Measurements from ENCODE around the gene MDK. TPM values are rescaled to one million over a fixed set of nuclear protein-coding genes. Genes with fewer than 3 reads are reported as not detected.

Gene MDK
- total and polyA plus RNA-seq, 2 of the 4 experiments (the other 2 are of a cell fraction) = 25.8 to 377 TPM

DNA sequence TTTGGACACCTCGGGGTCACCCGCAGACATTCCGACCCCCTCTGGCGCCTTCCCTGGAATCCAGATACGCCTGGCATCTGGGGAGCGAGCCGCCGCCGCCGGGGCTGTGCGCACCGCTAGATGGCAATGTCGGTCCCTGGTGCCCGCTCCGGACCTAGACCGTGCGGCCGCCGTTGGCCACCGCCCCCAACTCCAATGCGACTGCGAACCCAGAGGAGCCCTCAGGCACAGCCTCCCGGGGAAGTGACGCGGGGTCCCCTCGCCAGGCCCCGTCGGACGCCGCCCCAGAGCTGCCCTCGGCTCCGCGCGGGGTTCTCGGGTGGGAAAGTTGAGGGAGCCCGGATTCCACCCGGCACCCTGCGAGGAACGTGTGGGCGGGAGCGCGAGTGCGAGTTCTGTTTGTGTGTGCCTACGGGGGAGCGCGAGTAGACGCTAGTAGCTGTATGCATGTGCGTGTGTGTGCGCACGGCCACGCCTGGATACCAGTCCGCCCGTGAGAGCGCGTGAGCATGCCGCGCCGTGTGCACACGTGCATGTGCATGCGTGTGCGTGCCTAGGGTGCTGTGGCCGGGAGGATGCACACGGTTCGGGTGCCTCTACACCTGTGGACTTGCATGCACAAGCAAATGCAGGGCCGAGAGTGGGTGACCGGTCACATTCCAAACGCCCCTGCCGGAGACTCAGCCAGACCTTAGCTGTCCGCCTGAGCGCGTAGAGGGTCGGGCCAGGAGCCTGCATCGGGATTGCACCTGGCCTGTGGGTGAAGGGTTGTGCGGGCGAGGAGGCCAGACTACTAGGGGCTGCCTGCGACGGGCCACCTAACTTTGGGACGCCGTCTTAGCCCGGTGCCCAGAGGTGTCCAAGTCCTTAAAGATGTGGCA, 8.2 kb downstream of the MDK start:
- Histone ChIP-seq H2AK9ac (replicated peaks; ENCODE audit: low read depth, low read length, poor library complexity) (peak overlapping the region; percentile 86), H4K8ac (ENCODE audit: low read depth in 2 of 2, low read length in 2 of 2) (no peak overlapping the region), H3K36me3 (ENCODE audit: control insufficient read depth, insufficient read depth, low read length) (no peaks in the 10 kb centered on the region), H3K4ac (ENCODE audit: low read depth, low read length) (no peak overlapping the region), H2BK120ac (ENCODE audit: low read depth, low read length) (no peak overlapping the region), H3K79me1 (ENCODE audit: low read depth in 1 of 2, low read length in 2 of 2) (no peaks in the 10 kb centered on the region), H4K91ac (ENCODE audit: insufficient read depth, low read depth, low read length) (no peak overlapping the region), H4K20me1 (ENCODE audit: insufficient read depth, low read length) (peaks cover 24% of the 10 kb centered on the region), H3K56ac (ENCODE audit: extremely low read depth, insufficient read depth, low read length) (no peak overlapping the region), H3K4me1 (ENCODE audit: control insufficient read depth, insufficient read depth, low read length) (peaks cover 8% of the 10 kb centered on the region; the same call in 1 of the 2 replicates), H3K14ac (replicated peaks; ENCODE audit: low read depth, low read length) (no peak overlapping the region), H3K4me2 (ENCODE audit: low read depth, low read length) (peak overlapping the region; percentile 91), H3K4me3 (ENCODE audit: insufficient read depth, low read depth, low read length) (peak overlapping the region; percentile 45), H2BK5ac (ENCODE audit: low read depth, low read length, poor library complexity, severe bottlenecking) (no peak overlapping the region), H2BK20ac (ENCODE audit: low read depth, low read length) (no peak overlapping the region), H2AFZ (replicated peaks; ENCODE audit: low read length, poor library complexity) (peak overlapping the region; percentile 90), H2AK5ac (ENCODE audit: low read depth, low read length) (no peak overlapping the region), H2BK15ac (ENCODE audit: low read depth, low read length) (no peak overlapping the region), H3K27ac (ENCODE audit: insufficient read depth, low read length) (no peak overlapping the region), H3K23ac (ENCODE audit: low read depth, low read length) (peak overlapping the region; percentile 88; the same call in 1 of the 2 replicates), H3K9me1 (ENCODE audit: insufficient read depth, low read length) (peaks cover 10% of the 10 kb centered on the region; the same call in 1 of the 2 replicates), H4K5ac (ENCODE audit: low read depth, low read length) (no peak overlapping the region), H3K27me3 (ENCODE audit: control insufficient read depth, insufficient read depth, low read length) (peaks cover 33% of the 10 kb centered on the region), H3K18ac (ENCODE audit: low read depth, low read length) (no peak overlapping the region), H3K9me3 (ENCODE audit: control insufficient read depth, insufficient read depth, low read length) (no peaks in the 10 kb centered on the region), H3K9ac (ENCODE audit: low read depth, low read length) (no peak overlapping the region)
- CTCF ChIA-PET = interaction anchor here (0.9 to 2.3 kb wide), 3 partner anchors 10 to 146 kb away, joined by 3 to 12 read pairs (median 6); no protein-coding TSS in a partner anchor
- ATAC-seq (ENCODE audit: low read depth) (peak; percentile 69), DNase-seq (peak; percentile 46)
- 3% methylated on average over 34 of the region's 80 CpGs; no CpG with 5 or more reads in 1 of the 2 experiments for WGBS, 2 experiments (ENCODE audit: extremely low coverage in 2 of 2, insufficient read length in 1 of 2)
- no TSS peak for BruUV-seq (replicated peaks)
- intact Hi-C loops (cut with micrococcal nuclease) (loop anchor here (1.0 to 10.0 kb wide), 4 partner anchors 140 to 295 kb away; partner anchors contain the start of genes ATG13 and HARBI1), dilution Hi-C loops (cut with HindIII; ENCODE audit: low sequenced_read_pairs, unreplicated experiment) (no loop called here), in situ Hi-C loops (cut with MboI; ENCODE audit: low sequenced_read_pairs) (no loop called here)
- POLR2A ChIA-PET (ENCODE audit: unreplicated experiment) = no interaction called here
- TF ChIP-seq NFE2L2 (IDR thresholded peaks at IDR 0.05; ENCODE audit: low read depth, low read length) = no peak
- no peak for TF ChIP-seq MAFK (IDR thresholded peaks at IDR 0.05; ENCODE audit: low read depth, low read length)
- peak; percentile 50; the same call in 1 of the 2 replicates for TF ChIP-seq MAZ (IDR thresholded peaks at IDR 0.05; ENCODE audit: borderline replicate concordance, low read depth, low read length)
- no peak for TF ChIP-seq RFX5 (IDR thresholded peaks at IDR 0.05; ENCODE audit: low read depth, low read length)
- TF ChIP-seq, protein P1, sequence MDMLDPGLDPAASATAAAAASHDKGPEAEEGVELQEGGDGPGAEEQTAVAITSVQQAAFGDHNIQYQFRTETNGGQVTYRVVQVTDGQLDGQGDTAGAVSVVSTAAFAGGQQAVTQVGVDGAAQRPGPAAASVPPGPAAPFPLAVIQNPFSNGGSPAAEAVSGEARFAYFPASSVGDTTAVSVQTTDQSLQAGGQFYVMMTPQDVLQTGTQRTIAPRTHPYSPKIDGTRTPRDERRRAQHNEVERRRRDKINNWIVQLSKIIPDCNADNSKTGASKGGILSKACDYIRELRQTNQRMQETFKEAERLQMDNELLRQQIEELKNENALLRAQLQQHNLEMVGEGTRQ (IDR thresholded peaks at IDR 0.05; ENCODE audit: low read depth, low read length) = no peak
- no peak for TF ChIP-seq CEBPB (IDR thresholded peaks at IDR 0.05; ENCODE audit: low read depth, low read length)
- 0 out of 2 replicates have a peak, but pooled peaks have one; percentile 40 for TF ChIP-seq MXI1 (IDR thresholded peaks at IDR 0.05; ENCODE audit: borderline replicate concordance, low read depth, low read length)
- TF ChIP-seq RCOR1 (IDR thresholded peaks at IDR 0.05; ENCODE audit: insufficient replicate concordance, low read length) = no peak
- peak; percentile 80 for TF ChIP-seq BHLHE40 (IDR thresholded peaks at IDR 0.05; ENCODE audit: low read depth, low read length)
- TF ChIP-seq RAD21 (IDR thresholded peaks at IDR 0.05; ENCODE audit: low read length) = peak; percentile 82
- TF ChIP-seq, protein P2, sequence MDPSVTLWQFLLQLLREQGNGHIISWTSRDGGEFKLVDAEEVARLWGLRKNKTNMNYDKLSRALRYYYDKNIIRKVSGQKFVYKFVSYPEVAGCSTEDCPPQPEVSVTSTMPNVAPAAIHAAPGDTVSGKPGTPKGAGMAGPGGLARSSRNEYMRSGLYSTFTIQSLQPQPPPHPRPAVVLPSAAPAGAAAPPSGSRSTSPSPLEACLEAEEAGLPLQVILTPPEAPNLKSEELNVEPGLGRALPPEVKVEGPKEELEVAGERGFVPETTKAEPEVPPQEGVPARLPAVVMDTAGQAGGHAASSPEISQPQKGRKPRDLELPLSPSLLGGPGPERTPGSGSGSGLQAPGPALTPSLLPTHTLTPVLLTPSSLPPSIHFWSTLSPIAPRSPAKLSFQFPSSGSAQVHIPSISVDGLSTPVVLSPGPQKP (IDR thresholded peaks at IDR 0.05; ENCODE audit: borderline replicate concordance, low read depth, low read length) = no peak
- TF ChIP-seq SMC3 (IDR thresholded peaks at IDR 0.05; ENCODE audit: low read depth, low read length) = peak; percentile 66
- TF ChIP-seq POLR2A (IDR thresholded peaks at IDR 0.05; ENCODE audit: low read depth, low read length) = no peak

Data from IMR-90 (cell line).